Uterus (tissue), 2 donors: ENCODE results near the gene RAC3.

Source experiments
- POLR2A ChIP-seq, 2 donors: fragments of 450-650 bp; IDR thresholded peaks; one replicate each; pipeline ENCODE4 v1.6.1; 2016; ENCODE audit warnings: antibody characterized with exemption in 2 of 2, mild to moderate bottlenecking in 1 of 2, moderate library complexity in 1 of 2
- TF ChIP-seq, protein P1 (sequence below), 4 experiments: fragments of 200-600 bp in 2 of 4; fragments of 450-650 bp in 2 of 4; sonication (generic) in 2 of 4; IDR thresholded peaks; one replicate each; pipeline ENCODE4 v1.5.1; 2016 to 2019; ENCODE audit warnings: antibody characterized with exemption in 4 of 4, mild to moderate bottlenecking in 2 of 4, moderate library complexity in 1 of 4

DNA sequence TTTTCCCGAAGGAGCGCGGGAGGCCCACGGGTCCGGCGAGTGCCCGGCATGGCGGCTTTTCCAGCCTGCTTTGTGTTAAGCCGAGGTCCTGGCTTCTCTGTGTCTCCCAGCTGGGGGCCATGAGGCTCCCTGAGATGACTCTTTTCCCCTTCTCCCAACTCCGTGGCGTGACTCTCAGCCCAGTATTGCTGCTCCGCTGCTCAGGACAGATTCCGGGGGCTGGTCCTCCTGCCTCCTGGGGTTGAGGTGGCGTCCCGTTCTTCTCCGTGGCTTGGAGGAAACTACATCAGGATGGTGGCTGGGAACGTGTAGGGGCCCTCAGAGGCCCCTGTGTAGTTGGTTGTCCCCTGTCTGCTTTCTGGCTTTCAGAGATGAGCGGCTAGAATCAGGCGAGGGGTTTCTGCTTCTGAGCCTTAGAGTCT, 21.2 kb downstream of the RAC3 start:
- TF ChIP-seq, protein P1, sequence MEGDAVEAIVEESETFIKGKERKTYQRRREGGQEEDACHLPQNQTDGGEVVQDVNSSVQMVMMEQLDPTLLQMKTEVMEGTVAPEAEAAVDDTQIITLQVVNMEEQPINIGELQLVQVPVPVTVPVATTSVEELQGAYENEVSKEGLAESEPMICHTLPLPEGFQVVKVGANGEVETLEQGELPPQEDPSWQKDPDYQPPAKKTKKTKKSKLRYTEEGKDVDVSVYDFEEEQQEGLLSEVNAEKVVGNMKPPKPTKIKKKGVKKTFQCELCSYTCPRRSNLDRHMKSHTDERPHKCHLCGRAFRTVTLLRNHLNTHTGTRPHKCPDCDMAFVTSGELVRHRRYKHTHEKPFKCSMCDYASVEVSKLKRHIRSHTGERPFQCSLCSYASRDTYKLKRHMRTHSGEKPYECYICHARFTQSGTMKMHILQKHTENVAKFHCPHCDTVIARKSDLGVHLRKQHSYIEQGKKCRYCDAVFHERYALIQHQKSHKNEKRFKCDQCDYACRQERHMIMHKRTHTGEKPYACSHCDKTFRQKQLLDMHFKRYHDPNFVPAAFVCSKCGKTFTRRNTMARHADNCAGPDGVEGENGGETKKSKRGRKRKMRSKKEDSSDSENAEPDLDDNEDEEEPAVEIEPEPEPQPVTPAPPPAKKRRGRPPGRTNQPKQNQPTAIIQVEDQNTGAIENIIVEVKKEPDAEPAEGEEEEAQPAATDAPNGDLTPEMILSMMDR (IDR thresholded peaks at IDR 0.05): no peak
- no peak for TF ChIP-seq POLR2A (IDR thresholded peaks at IDR 0.05)
